Fibroblast of pulmonary artery (primary cell): Measurements from ENCODE around the gene RAB11FIP3.

Source experiments
- DNase-seq: peaks from one replicate; pipeline ENCODE4 v3.0.0-alpha.2; 2010; ENCODE audit warnings: low read depth
- H3K4me3 ChIP-seq: replicated peaks from 2 replicates; pipeline ENCODE4 v1.5.1; 2011; ENCODE audit warnings: low read depth, mild to moderate bottlenecking, control low read depth, low read length, moderate library complexity
- CTCF ChIP-seq: IDR thresholded peaks from 2 replicates; pipeline ENCODE4 v1.5.1; 2011; ENCODE audit warnings: mild to moderate bottlenecking, control low read depth, low read length, inconsistent platforms; ENCODE audit errors: missing control alignments

The RAB11FIP3 gene

GRCh38 chr16:520847-521246 is 95.4 kb downstream of the RAB11FIP3 start:
- TF ChIP-seq CTCF = no peak
- no peak overlapping the region for H3K4me3 ChIP-seq
- no peak for DNase-seq

- H3K4me3 ChIP-seq = no peak overlapping the region
- TF ChIP-seq CTCF = no peak
- no peak for DNase-seq
Measured at GRCh38 chr16:521381-522210, 96.1 kb downstream of the RAB11FIP3 start.

- DNase-seq = no peak
- no peak for TF ChIP-seq CTCF
- H3K4me3 ChIP-seq = no peak overlapping the region
Measured at GRCh38 chr16:522320-523096, 97.1 kb downstream of the RAB11FIP3 start.

- no peak overlapping the region for H3K4me3 ChIP-seq
- no peak for DNase-seq
- no peak for TF ChIP-seq CTCF
Measured at GRCh38 chr16:523097-523741, 97.8 kb downstream of the RAB11FIP3 start.

GRCh38 chr16:524274-525040 is 99.0 kb downstream of the RAB11FIP3 start:
- DNase-seq = no peak
- no peak overlapping the region for H3K4me3 ChIP-seq
- TF ChIP-seq CTCF = no peak

GRCh38 chr16:525123-525519 is 99.7 kb downstream of the RAB11FIP3 start:
- no peak overlapping the region for H3K4me3 ChIP-seq
- DNase-seq = no peak
- TF ChIP-seq CTCF = no peak
